GM19351 (cell line): ENCODE data around the gene POLA1.

Experiments
- ATAC-seq: cut with Tn5 transposase; IDR thresholded peaks from one replicate; pipeline ENCODE4 v1.9.1; 2021; ENCODE audit warnings: mild to moderate bottlenecking, moderate library complexity; ENCODE audit not compliant: unreplicated experiment

Gene POLA1

GRCh38 chrX:24682739-24683432 lies 10.8 kb upstream of the POLA1 start:
- no peak for ATAC-seq

GRCh38 chrX:24684048-24684447 lies 9.7 kb upstream of the POLA1 start:
- ATAC-seq: no peak

GRCh38 chrX:24692305-24692704 lies 1.4 kb upstream of the POLA1 start:
- ATAC-seq: no peak

GRCh38 chrX:24694825-24695224 lies 1.1 kb downstream of the POLA1 start:
- no peak for ATAC-seq

- no peak for ATAC-seq
Observed at GRCh38 chrX:24696294-24696693, 2.6 kb downstream of the POLA1 start.

GRCh38 chrX:24702362-24703184 lies 8.9 kb downstream of the POLA1 start:
- peak; percentile 99 for ATAC-seq

- ATAC-seq: no peak
Observed at GRCh38 chrX:24703185-24703494, 9.4 kb downstream of the POLA1 start.

GRCh38 chrX:24718771-24719170 lies 25.1 kb downstream of the POLA1 start:
- no peak for ATAC-seq

- ATAC-seq: no peak
Observed at GRCh38 chrX:24720036-24720435, 26.3 kb downstream of the POLA1 start.

- ATAC-seq: no peak
Observed at GRCh38 chrX:24728530-24728929, 34.8 kb downstream of the POLA1 start.

- ATAC-seq: no peak
Observed at GRCh38 chrX:24732766-24733500, 39.2 kb downstream of the POLA1 start.

- no peak for ATAC-seq
Observed at GRCh38 chrX:24741330-24741729, 47.6 kb downstream of the POLA1 start.

GRCh38 chrX:24748196-24748595 lies 54.5 kb downstream of the POLA1 start:
- no peak for ATAC-seq

GRCh38 chrX:24759786-24760185 lies 66.1 kb downstream of the POLA1 start:
- no peak for ATAC-seq

GRCh38 chrX:24760363-24761000 lies 66.8 kb downstream of the POLA1 start:
- no peak for ATAC-seq

GRCh38 chrX:24761306-24761705 lies 67.6 kb downstream of the POLA1 start:
- no peak for ATAC-seq

- no peak for ATAC-seq
Observed at GRCh38 chrX:24763989-24764388, 70.3 kb downstream of the POLA1 start.

- no peak for ATAC-seq
Observed at GRCh38 chrX:24767557-24767956, 73.8 kb downstream of the POLA1 start.

GRCh38 chrX:24768556-24768955 lies 74.8 kb downstream of the POLA1 start:
- ATAC-seq: no peak

GRCh38 chrX:24774650-24775049 lies 80.9 kb downstream of the POLA1 start:
- no peak for ATAC-seq

GRCh38 chrX:24775891-24776290 lies 82.2 kb downstream of the POLA1 start:
- ATAC-seq: no peak
